IPS DF 19.7 (cell line): ENCODE data around the gene SULT4A1.
"Not testable (repeated sequence)": the region's sequence is repeated elsewhere in the genome, so short reads cannot be mapped to it uniquely, and the experiment has no call there.

Experiments used
- DNase-seq: peaks from one replicate; pipeline ENCODE4 v3.0.0-alpha.2; 2013; ENCODE audit warnings: low read depth, low spot score

Gene SULT4A1, protein sequence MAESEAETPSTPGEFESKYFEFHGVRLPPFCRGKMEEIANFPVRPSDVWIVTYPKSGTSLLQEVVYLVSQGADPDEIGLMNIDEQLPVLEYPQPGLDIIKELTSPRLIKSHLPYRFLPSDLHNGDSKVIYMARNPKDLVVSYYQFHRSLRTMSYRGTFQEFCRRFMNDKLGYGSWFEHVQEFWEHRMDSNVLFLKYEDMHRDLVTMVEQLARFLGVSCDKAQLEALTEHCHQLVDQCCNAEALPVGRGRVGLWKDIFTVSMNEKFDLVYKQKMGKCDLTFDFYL

DNA sequence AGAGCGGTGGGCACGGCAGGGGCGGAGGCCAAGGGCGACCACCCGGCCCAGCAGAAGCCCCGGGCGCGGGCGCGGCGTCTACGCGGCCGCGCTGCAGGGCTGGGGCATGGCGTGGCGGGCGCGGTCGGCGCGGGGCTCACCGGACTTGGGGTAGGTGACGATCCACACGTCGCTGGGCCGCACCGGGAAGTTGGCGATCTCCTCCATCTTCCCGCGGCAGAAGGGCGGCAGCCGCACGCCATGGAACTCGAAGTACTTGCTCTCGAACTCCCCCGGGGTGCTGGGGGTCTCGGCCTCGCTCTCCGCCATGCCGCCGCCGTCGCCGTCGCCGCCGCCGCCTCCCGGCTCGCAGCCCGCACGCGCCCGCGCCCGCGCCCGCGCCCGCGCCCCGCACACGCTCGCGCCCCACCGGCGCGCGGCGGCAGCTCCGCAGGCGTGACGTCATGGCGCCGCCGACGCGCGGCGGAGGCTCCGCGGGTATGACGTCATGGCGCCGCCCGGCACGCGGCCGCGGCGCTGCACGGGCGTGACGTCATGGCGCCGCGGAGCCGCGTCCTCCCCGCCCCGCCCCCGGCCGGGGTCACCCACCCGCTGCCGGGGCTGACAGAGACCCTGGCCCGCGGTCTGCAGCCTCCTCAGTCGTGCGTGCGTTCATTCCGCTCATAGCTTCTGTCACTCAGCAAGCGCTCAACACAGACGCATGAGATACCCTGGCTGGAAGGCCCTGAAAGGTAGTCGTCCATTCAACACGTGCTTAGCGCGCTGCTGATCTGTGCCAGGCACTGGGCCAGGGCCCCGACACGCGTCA lies at the start of gene SULT4A1:
SULT4A1 (minus strand) TSS at position 440 of the 808 bp plus-strand sequence; CDS start at position 309, 131 bp downstream.
- no peak for DNase-seq

DNA sequence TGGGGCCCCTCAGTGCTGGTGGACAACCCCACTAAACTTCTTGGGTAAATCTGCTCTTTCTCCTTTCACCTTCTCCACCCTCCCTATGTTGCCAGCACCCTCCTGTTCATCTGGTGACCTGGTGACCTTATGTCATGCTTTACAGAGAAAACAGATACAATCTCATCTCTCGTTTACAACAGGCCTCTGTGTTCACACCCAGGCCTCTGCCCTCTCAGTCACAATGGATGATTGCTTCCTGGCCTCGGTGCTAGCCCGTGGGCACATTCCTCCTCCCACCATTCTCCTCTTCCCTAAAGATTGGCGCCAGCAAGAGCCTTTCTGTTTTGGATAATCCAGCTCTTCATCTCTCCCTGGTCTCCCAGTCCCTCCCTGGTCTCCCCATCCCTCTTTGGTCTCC lies 49.0 kb upstream of the SULT4A1 start:
- DNase-seq: no peak

DNA sequence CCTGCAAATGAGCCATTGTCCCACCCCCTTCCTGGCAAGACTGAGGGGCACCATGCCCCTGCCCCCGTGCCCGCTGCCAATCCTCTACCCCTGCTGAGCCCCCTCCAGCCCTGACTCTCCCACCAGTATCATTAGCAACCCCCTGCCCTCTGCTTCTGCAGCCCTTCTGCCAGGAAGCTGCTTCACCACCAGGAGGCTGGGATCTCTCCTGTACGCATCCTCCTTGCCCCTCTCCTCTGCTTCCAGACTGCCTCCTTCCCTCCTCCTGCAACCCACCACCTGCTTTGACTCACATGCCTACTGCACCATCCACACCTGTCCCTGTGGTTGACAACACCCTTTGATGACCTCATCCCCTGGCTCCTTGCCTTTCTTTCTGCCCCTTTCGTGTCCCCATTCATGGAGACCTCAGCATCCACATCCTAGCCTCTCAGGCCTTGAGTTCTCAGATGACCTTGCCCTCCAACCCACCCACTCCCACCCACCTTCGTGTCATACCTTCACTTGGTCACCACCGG lies 47.9 kb upstream of the SULT4A1 start:
- DNase-seq: no peak

DNA sequence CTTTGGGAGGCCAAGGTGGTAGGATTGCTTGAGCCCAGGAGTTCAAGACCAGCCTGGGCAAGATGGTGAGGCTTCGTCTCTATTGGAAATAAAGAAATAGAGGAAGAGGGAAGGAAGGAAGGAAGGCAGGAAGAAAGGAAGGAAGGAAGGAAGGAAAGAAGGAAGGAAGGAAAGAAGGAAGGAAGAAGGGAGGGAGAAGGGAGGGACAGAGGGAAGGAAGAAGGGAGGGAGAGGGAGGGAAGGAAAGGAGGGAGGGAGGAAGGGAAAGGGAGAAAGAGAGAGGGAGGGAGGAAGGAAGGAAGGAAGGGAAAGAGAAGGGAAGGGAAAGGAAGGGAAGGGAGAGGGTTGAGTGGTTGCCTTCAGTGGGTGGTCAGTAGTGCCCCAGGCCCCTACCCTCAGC lies 47.4 kb upstream of the SULT4A1 start:
- no peak for DNase-seq

DNA sequence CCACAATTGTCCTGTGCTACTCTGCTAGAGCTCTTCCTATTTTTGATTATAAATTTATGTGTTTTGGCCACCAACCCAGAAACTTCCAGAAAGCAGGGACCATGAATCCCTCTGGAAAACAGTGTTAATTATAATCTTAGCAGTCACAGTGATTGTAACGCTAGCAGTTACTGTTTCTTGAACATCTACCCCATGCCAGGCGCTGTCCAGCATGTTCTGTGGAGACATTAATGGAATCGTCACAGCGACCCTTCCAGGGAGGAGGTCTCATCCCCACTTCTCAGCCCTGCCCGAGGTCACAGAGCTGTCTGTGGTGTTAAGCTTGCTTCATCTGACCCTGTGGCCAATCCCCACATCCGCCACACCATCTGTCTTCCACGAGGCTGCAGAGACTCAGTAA lies 43.4 kb upstream of the SULT4A1 start:
- DNase-seq: no peak

DNA sequence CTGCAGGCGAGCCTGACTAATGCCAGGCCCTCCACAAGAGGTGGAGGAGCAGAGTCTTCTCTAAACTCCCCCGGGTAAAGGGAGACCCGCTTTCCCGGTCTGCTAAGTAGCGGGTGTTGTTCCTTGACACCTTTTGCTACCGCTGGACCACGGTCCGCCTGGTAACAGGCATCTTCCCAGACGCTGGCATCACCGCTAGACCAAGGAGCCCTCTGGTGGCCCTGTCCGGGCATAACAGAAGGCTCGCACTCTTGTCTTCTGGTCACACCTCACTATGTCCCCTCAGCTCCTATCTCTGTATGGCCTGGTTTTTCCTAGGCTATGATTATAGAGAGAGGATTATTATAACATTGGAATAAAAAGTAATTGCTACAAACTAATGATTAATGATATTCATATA lies 42.1 kb upstream of the SULT4A1 start:
- not testable (repeated sequence) for DNase-seq

DNA sequence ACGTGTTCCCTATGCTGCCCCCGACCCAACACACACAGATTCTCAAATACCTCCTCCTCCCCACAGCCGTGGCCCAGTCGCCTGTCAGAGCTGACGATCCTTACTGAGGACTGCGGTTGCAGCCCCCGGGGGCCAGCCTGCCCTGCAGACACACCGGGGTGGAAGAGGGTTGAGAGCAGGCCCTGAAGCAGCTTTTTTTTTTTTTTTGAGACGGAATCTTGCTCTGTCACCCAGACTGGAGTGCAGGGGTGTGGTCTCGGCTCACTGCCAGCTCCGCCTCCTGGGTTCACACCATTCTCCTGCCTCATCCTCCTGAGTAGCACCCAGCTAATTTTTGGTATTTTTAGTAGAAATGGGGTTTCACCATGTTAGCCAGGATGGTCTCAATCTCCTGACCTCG lies 40.7 kb upstream of the SULT4A1 start:
- not testable (repeated sequence) for DNase-seq

DNA sequence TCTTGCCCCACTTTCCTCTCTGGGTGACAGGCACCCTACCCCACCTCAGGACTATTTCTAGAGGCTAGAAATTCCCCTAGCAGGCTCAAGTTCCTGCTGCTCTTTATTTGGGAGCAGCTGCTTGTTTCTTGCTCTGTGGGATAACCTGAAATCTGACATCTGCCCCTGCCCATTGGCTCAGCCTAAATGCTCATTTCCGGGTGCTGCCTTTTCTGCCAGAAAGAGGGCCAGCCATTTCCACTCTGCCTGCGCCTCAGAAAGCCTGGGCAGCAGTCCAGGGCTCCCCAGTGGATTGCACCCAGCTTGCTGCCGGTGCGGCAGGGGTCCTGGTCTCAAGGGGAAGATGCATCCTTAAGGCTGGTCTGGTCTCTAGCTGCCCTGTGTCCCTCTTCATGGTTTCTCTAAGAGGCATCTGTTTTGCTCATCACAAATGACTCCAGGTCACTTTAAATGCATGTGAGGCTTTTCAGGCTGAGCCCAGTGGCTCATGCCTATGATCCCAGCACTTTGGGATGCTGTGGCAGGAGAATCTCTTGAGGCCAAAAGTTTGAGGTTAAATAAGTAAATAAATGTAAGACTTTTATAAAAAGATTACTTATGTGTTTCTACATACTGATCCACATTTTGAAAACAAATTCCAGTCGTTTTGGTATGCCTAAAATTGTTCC lies 39.8 kb upstream of the SULT4A1 start:
- DNase-seq: no peak

DNA sequence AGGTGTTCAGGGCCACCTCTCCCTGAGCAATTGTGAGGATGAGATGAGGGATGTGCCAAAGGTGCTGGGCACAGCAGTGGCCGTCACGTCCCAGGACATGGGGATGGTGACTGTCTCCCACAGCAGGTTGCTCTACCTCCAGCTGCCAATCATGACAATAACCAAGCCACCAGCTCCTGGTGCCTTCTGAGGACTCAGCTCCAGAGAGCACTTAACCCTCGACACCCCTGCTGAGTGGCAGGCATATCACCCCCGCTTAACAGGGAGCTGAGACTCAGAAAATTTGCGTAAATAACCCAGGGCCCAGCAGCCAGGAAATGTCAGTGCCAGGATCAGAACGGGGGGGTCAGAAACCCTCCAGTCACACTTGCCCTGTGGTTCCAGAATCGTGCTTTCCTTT lies 37.9 kb upstream of the SULT4A1 start:
- DNase-seq: no peak

DNA sequence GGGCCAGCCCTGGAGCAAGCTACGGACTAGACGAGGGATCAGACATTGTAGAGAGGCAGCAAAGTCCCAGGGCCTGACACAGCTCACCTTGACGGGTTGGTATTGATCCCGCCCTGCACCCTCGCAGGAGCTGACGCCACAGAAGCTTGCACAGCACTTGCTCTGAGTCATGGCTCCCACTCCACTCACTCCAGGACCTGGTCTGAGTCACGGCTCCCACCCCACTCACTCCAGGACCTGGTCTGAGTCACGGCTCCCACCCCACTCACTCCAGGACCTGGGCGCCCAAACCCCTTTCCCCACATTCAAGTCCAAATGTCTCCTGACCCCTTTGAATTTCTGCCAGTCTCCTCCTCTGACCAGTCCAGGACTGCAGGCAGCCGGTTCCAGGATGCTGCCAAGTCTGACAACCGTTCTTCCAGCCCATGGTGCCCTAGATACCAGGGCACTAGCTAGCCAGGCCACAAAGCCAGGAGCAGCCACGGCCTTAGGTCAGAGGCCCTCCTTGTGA lies 35.5 kb upstream of the SULT4A1 start:
- no peak for DNase-seq

DNA sequence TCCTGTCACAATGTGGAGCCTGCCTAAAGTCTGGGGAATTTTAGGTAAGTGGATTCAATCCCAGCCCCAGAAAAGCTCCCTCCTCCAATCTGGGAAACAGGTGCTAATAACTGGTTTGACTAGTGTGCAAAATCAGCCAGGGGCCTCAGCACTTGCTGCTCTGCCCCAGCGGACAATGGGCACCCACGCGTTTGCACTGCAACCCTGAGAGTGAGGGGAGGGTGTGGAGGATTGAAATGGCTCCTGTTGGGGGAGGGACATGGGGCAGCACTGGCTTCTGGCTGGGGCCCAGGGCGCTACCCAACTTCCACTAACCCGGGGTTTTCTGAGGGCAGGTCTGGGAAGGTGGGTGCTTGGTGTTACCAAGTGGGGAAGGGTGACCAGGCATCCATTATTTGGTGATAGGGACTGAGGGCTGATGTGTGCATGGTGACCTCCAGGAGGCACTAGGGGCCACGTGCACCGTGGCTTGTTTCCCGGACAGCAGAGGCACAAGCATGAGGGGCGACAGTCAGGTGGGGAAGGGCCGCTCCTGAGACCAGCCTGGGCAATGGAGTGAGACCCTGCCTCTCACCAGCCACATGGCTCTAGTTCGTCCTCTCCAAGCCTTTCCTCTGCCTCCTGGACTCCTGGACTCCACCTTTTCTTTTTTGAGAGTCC lies 33.8 kb upstream of the SULT4A1 start:
- no peak for DNase-seq

DNA sequence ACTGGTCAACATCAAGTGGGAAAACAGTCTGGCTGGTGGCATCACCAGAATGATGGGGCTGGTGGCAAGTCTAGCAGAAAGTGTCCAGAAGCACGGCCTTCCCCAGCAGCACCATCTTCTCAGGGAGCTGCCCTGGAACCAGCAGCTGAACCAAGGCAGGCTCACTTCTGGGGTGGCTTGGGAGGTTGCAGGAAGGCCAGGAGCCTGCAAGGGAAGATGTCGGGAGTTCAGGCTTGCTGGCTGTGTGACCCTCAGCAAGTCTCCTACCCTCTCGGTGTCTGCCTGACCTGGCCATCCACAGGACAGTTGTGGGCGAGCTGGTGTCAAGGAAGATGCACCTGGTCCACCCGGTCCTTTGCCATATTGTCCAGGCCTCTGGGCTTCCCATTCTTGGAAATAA lies 31.8 kb upstream of the SULT4A1 start:
- no peak for DNase-seq

DNA sequence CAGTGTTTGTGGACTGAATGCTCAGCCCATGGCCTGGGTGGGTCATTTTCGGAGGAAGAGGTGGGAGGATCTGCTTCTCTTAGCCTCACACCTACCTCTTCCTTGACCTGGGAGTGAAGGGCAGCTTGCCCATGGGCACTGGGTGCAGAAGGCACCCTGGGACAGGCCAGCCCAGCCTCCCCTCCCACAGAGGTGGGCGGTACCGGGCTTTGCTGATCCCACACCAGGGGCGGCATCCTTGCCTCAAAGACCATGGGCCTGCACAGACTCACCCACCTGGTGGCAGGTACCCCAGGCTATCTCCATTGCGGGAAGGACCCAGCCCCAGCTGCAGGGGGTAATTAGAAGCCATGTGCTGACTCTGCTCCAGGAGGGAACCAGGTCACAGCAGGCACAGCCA lies 31.0 kb upstream of the SULT4A1 start:
- DNase-seq: no peak

DNA sequence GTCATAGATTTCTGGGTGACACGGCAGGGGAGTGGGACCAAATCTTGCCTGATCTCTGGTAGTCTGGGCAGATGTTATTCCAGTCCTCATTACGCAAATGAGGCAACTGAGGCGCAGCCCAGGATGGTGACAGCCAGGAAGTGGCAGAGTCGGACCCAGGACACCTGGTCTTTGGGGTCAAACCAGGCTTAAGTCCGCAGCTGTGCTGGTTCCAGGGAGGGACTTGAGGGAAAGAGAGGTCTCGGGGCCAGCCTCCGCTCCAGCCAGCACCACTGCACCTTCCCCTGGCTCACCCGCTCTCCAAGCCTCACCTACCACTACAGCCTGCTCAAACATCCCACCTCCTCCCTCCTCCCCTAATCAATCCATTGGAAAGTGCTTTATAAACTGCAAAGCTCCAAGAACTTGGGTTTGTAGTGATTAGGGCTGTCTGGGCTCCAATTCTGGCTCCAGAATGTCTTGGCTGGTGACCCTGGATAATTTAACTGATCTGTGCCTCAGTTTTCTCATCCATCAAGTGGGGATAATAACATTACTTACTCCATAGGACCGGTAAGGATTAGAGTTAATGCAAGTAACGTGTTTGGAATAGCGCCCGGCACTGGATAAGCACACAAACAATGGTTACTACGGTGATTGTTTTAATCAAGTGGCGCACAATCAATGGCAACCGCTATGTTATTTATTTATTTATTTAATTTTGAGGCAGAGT lies 30.0 kb upstream of the SULT4A1 start:
- DNase-seq: no peak

DNA sequence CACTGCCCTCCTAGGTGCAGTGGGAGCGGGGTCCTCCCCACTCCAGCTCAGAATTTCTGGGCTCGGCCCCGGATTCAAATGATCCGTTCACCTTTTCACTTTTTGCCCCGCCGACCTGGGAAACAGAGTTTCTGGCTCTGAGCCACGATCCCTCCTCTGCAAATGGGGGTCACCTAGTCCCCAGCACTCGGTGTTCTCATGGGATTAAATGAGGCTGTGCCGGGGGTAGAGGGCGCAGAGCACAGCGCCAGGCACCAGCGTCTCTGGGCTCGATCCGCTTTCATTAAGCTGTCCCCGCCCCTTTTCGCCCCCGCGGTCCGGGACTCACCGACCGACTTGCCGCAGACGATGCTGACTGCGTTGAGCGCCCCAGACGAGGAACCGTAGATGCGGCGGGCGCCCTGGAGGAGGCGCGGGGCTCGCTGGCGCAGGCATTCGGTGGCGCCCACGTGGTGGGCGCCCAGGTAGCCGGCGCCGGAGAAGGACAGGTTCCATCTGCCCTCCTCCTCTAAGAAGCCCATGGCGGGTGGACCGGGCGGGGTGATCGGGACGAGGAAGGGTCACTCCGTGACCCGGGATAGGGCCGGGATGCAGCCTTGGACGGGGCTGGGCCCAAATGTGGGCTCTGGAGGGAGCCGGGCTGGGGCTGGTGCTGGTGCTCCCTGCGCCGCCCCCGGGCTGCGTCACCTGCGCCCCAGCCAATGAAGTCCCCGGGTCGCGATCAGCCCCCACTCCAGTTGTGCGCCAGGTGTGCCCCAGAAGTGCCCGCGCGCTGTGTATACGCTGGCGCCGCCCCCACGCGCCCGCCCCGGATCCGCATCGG lies 29.3 kb upstream of the SULT4A1 start, which contains the start of gene PNPLA5:
PNPLA5 (minus strand) TSS at position 654 of the 823 bp plus-strand sequence; CDS start at position 521, 133 bp downstream.
- no peak for DNase-seq

DNA sequence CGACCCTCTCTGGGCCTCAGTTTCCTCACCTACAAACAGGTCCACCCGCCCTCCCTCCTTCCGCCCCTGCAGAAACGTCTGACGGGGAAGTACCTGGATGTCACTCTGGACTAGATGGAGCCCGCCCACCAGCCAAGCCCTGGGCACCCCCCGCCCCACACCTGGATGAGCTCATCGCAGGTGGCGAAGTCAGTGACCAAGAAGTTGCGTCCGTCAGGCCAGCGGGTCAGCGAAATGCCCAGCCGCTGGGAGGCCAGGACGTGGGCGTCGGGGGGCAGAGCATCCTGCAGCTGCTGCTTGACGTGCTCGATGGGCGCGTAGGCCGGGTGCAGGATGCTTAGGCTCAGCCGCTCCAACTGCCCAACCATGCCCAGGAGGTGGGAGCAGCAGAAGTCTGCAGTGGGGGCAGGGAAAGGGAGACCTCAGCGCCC lies 28.6 kb upstream of the SULT4A1 start:
- DNase-seq: no peak

DNA sequence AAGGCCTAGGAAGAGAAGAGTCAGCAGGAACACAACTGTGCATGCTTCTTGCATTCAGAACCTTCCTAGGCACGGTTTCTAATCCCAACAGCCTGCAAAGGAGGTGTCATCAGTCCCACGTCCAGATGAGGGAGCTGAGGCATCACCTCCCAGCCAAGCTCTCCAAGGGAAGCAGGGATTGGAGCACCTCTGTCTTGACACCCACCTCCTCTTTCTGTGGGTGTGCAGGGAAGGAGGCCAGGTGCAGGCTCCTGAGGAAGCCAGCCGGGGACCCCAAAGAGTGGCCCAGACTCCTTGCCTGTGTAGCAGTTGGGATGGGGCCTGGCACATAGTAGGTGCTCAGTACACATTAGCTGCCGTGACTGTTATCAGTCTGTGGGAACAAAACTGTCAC lies 27.5 kb upstream of the SULT4A1 start:
- no peak for DNase-seq

DNA sequence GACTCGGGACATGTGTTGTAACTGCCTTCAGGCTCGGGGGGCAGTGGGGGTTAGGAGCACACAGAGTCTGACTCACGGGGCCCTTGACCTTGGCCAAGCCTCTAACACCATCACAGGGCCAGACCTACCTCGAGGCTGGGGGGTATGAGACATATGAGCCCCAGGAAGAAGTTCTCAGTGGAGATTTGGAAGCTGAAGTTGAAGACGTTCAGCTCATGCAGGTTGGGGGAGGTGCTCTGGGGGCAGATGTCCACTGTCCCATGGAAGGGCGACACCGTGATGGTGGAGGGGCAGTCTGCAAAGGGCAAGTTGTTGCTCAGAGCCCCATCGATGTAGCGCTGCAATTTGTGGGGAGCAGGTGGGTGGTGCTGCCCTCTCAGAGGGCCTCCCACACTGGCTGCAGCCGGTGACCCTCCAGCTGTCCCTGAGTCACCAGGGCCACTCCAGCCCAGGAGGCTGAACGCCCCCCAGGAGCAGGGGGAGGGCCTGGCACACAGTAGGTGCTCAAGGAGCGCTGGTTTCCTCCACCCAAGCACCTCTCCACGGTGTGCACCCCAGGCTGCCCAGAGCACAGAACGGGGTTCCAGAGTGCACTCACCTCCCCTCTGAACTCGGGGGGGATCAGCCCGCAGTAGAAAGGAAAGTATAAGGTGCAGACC lies 27.0 kb upstream of the SULT4A1 start:
- no peak for DNase-seq

DNA sequence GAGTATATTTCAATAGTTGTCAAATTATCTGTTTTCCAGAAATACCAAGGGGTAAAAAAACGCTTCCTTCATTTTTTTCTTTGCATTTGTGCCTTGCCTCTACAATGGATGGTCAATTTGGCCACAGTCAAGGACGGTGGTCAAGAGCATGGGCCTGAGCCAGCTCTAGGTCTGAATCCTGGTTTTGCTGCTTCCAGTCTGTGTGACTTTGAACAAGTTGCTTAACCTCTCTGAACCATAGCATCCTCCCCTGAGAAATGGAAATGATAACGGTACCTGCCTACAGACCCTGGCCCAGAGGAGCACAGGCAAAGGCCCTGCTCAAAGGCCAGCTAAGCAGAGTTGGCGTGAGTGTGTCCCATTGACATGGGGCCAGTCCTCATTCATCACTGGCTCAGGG lies 26.4 kb upstream of the SULT4A1 start:
- no peak for DNase-seq
